GM18909 (cell line): ENCODE results near the gene SOBP.

ENCODE experiments used
- ATAC-seq: cut with Tn5 transposase; IDR thresholded peaks from one replicate; pipeline ENCODE4 v1.9.1; 2021; ENCODE audit warnings: mild to moderate bottlenecking; ENCODE audit not compliant: unreplicated experiment, poor library complexity

Gene SOBP

GRCh38 chr6:107607116-107607515 lies 117.2 kb downstream of the SOBP start:
- ATAC-seq = no peak

- ATAC-seq = no peak
Measured at GRCh38 chr6:107611094-107611810, 121.3 kb downstream of the SOBP start.

GRCh38 chr6:107612762-107613415 lies 123.0 kb downstream of the SOBP start:
- no peak for ATAC-seq

- no peak for ATAC-seq
Measured at GRCh38 chr6:107613651-107614379, 123.9 kb downstream of the SOBP start.

- no peak for ATAC-seq
Measured at GRCh38 chr6:107614828-107615227, 124.9 kb downstream of the SOBP start.

GRCh38 chr6:107616775-107617174 lies 126.9 kb downstream of the SOBP start:
- ATAC-seq = no peak

- ATAC-seq = no peak
Measured at GRCh38 chr6:107617341-107617932, 127.5 kb downstream of the SOBP start.

- peak; percentile 98 for ATAC-seq
Measured at GRCh38 chr6:107618672-107619071, 128.8 kb downstream of the SOBP start.

GRCh38 chr6:107620732-107621131 lies 130.8 kb downstream of the SOBP start:
- ATAC-seq = no peak

- no peak for ATAC-seq
Measured at GRCh38 chr6:107621229-107621937, 131.5 kb downstream of the SOBP start.

- no peak for ATAC-seq
Measured at GRCh38 chr6:107622269-107622668, 132.4 kb downstream of the SOBP start.

- ATAC-seq = no peak
Measured at GRCh38 chr6:107624050-107624449, 134.1 kb downstream of the SOBP start.

GRCh38 chr6:107624541-107624940 lies 134.6 kb downstream of the SOBP start:
- ATAC-seq = no peak

GRCh38 chr6:107625264-107625663 lies 135.3 kb downstream of the SOBP start:
- ATAC-seq = no peak

GRCh38 chr6:107626645-107627044 lies 136.7 kb downstream of the SOBP start:
- no peak for ATAC-seq

GRCh38 chr6:107627969-107628368 lies 138.1 kb downstream of the SOBP start:
- no peak for ATAC-seq

GRCh38 chr6:107628878-107629277 lies 139.0 kb downstream of the SOBP start:
- no peak for ATAC-seq

- no peak for ATAC-seq
Measured at GRCh38 chr6:107629548-107630129, 139.7 kb downstream of the SOBP start.

GRCh38 chr6:107630348-107630977 lies 140.5 kb downstream of the SOBP start:
- no peak for ATAC-seq
